Natural killer cell treated with Interleukin-12 subunit alpha and Interleukin-12 subunit beta and Interleukin-15 and Interleukin-18, amount 100 ng/mL, for 72 hours (primary cell): Measurements from ENCODE around the gene DNM3. TPM values are rescaled to one million over a fixed set of nuclear protein-coding genes. Genes with fewer than 3 reads are reported as not detected.

Experiments
- ATAC-seq, 2 donors: fragments of 150-1000 bp; cut with Tn5 transposase in 1 of 2; sonication (Bioruptor Pico), chemical (Tn5 transposase) in 1 of 2; 2 replicates each; pipeline ENCODE4 v1.10.0; 2021
- DNase-seq: peaks from one replicate; pipeline ENCODE4 v3.0.0; 2022; ENCODE audit warnings: low spot score
- H3K27ac Mint-ChIP-seq, 2 donors: 1 replicate in 1 of 2; 2 replicates in 1 of 2; pipeline ENCODE4 v1.8.0; 2022; ENCODE audit warnings: mixed read lengths in 2 of 2, mild to moderate bottlenecking in 1 of 2, moderate library complexity in 1 of 2
- H3K27me3 Mint-ChIP-seq, 2 donors: 1 replicate in 1 of 2; 2 replicates in 1 of 2; pipeline ENCODE4 v1.8.0; 2022; ENCODE audit warnings: mixed read lengths in 2 of 2
- H3K36me3 Mint-ChIP-seq: one replicate; pipeline ENCODE4 v1.8.0; 2022; ENCODE audit warnings: mixed read lengths
- H3K4me1 Mint-ChIP-seq, 2 donors: 1 replicate in 1 of 2; 2 replicates in 1 of 2; pipeline ENCODE4 v1.8.0; 2022; ENCODE audit warnings: low read depth in 2 of 2, mixed read lengths in 2 of 2, mild to moderate bottlenecking in 1 of 2
- H3K4me3 Mint-ChIP-seq: one replicate; pipeline ENCODE4 v1.8.0; 2022; ENCODE audit warnings: mixed read lengths
- H3K9me3 Mint-ChIP-seq: 2 replicates; pipeline ENCODE4 v1.8.0; 2022; ENCODE audit warnings: mixed read lengths
- total RNA-seq, 2 donors: library from RNA; stranded (reverse); gene quantifications; one replicate each; pipeline ENCODE4 v1.2.3, GENCODE V29; 2022

DNM3 gene
- total RNA-seq, 2 donors from 2014 or later = 1.5 to 3.5 TPM

- peaks cover 19 to 21% of the 10 kb centered on the region in 2 donors for H3K4me1 Mint-ChIP-seq
- no peaks in the 10 kb centered on the region for H3K36me3 Mint-ChIP-seq
- ATAC-seq = no peak
- peaks cover 2% of the 10 kb centered on the region for H3K9me3 Mint-ChIP-seq
- H3K27me3 Mint-ChIP-seq = peaks cover 0 to 2% of the 10 kb centered on the region in 2 donors
- H3K4me3 Mint-ChIP-seq = no peak overlapping the region
- H3K27ac Mint-ChIP-seq = no peak overlapping the region
- no peak for DNase-seq
Measured at GRCh38 chr1:172118618-172119017, 277.3 kb downstream of the DNM3 start.

- Mint-ChIP-seq H3K27ac (no peak overlapping the region), H3K9me3 (peaks cover 2% of the 10 kb centered on the region), H3K36me3 (no peaks in the 10 kb centered on the region), H3K4me3 (no peak overlapping the region), H3K4me1 (peaks cover 19 to 21% of the 10 kb centered on the region in 2 donors), H3K27me3 (no peaks in the 10 kb centered on the region)
- no peak for DNase-seq
- no peak for ATAC-seq
Measured at GRCh38 chr1:172119184-172119583, 277.9 kb downstream of the DNM3 start.

GRCh38 chr1:172120381-172120780, 279.1 kb downstream of the DNM3 start:
- Mint-ChIP-seq H3K9me3 (peaks cover 2% of the 10 kb centered on the region), H3K4me1 (peaks cover 19 to 21% of the 10 kb centered on the region in 2 donors), H3K4me3 (no peak overlapping the region), H3K27ac (no peak overlapping the region), H3K27me3 (no peaks in the 10 kb centered on the region), H3K36me3 (no peaks in the 10 kb centered on the region)
- DNase-seq (no peak), ATAC-seq (no peak)

GRCh38 chr1:172121081-172121717, 279.9 kb downstream of the DNM3 start:
- no peak for DNase-seq
- no peaks in the 10 kb centered on the region for H3K36me3 Mint-ChIP-seq
- H3K27me3 Mint-ChIP-seq = no peaks in the 10 kb centered on the region
- no peak overlapping the region for H3K27ac Mint-ChIP-seq
- ATAC-seq = no peak
- H3K4me3 Mint-ChIP-seq = no peak overlapping the region
- peaks cover 19 to 21% of the 10 kb centered on the region in 2 donors for H3K4me1 Mint-ChIP-seq
- peaks cover 2% of the 10 kb centered on the region for H3K9me3 Mint-ChIP-seq

- Mint-ChIP-seq H3K36me3 (no peaks in the 10 kb centered on the region), H3K27me3 (peaks cover 0 to 3% of the 10 kb centered on the region in 2 donors), H3K4me1 (peaks cover 17 to 18% of the 10 kb centered on the region in 2 donors), H3K27ac (no peak overlapping the region), H3K4me3 (no peak overlapping the region), H3K9me3 (peaks cover 2% of the 10 kb centered on the region)
- no peak for DNase-seq
- ATAC-seq = no peak
Measured at GRCh38 chr1:172122381-172122780, 281.1 kb downstream of the DNM3 start.

- no peaks in the 10 kb centered on the region for H3K9me3 Mint-ChIP-seq
Measured at GRCh38 chr1:172125250-172125649, 284.0 kb downstream of the DNM3 start.

GRCh38 chr1:172125812-172126430, 284.6 kb downstream of the DNM3 start:
- Mint-ChIP-seq H3K36me3 (no peaks in the 10 kb centered on the region), H3K4me3 (no peak overlapping the region), H3K9me3 (no peaks in the 10 kb centered on the region), H3K4me1 (no peaks in the 10 kb centered on the region), H3K27me3 (peaks cover 0 to 3% of the 10 kb centered on the region in 2 donors), H3K27ac (no peak overlapping the region)
- no peak for DNase-seq
- no peak for ATAC-seq

More at GRCh38 chr1:172125250-172125649, 284.0 kb downstream of the DNM3 start:
- Mint-ChIP-seq H3K27ac (no peak overlapping the region), H3K4me3 (no peak overlapping the region), H3K27me3 (peaks cover 0 to 3% of the 10 kb centered on the region in 2 donors), H3K36me3 (no peaks in the 10 kb centered on the region), H3K4me1 (no peaks in the 10 kb centered on the region)
- ATAC-seq (no peak), DNase-seq (no peak)

GRCh38 chr1:172132836-172133235, 291.5 kb downstream of the DNM3 start:
- no peak for DNase-seq
- Mint-ChIP-seq H3K9me3 (no peaks in the 10 kb centered on the region), H3K27me3 (no peaks in the 10 kb centered on the region), H3K36me3 (no peaks in the 10 kb centered on the region), H3K27ac (no peak overlapping the region), H3K4me3 (no peak overlapping the region), H3K4me1 (peaks cover 6 to 19% of the 10 kb centered on the region in 2 donors)
- no peak for ATAC-seq

- Mint-ChIP-seq H3K4me1 (peaks cover 6 to 19% of the 10 kb centered on the region in 2 donors), H3K4me3 (no peak overlapping the region), H3K9me3 (no peaks in the 10 kb centered on the region), H3K27ac (peak overlapping the region in 1 of 2 donors; percentile 7), H3K36me3 (no peaks in the 10 kb centered on the region), H3K27me3 (no peaks in the 10 kb centered on the region)
- DNase-seq = no peak
- peak in 1 of 2 donors; percentile 88 for ATAC-seq
Measured at GRCh38 chr1:172134087-172134731, 292.9 kb downstream of the DNM3 start.

- DNase-seq (no peak), ATAC-seq (no peak)
- Mint-ChIP-seq H3K27me3 (no peaks in the 10 kb centered on the region), H3K27ac (no peak overlapping the region), H3K4me1 (peaks cover 6 to 19% of the 10 kb centered on the region in 2 donors), H3K36me3 (no peaks in the 10 kb centered on the region), H3K4me3 (no peak overlapping the region), H3K9me3 (no peaks in the 10 kb centered on the region)
Measured at GRCh38 chr1:172135076-172135672, 293.9 kb downstream of the DNM3 start.

- no peaks in the 10 kb centered on the region for H3K27me3 Mint-ChIP-seq
- H3K4me3 Mint-ChIP-seq = no peak overlapping the region
- no peak for DNase-seq
- no peaks in the 10 kb centered on the region for H3K9me3 Mint-ChIP-seq
- H3K36me3 Mint-ChIP-seq = no peaks in the 10 kb centered on the region
- H3K4me1 Mint-ChIP-seq = peaks cover 6 to 19% of the 10 kb centered on the region in 2 donors
- H3K27ac Mint-ChIP-seq = no peak overlapping the region
- no peak for ATAC-seq
Measured at GRCh38 chr1:172135978-172136610, 294.8 kb downstream of the DNM3 start.

- no peak overlapping the region for H3K27ac Mint-ChIP-seq
Measured at GRCh38 chr1:172136925-172137324, 295.6 kb downstream of the DNM3 start.

GRCh38 chr1:172137703-172138454, 296.6 kb downstream of the DNM3 start:
- Mint-ChIP-seq H3K27me3 (no peaks in the 10 kb centered on the region), H3K9me3 (no peaks in the 10 kb centered on the region), H3K4me1 (peaks cover 6 to 19% of the 10 kb centered on the region in 2 donors), H3K27ac (no peak overlapping the region), H3K36me3 (no peaks in the 10 kb centered on the region), H3K4me3 (no peak overlapping the region)
- ATAC-seq (no peak), DNase-seq (no peak)

More at GRCh38 chr1:172136925-172137324, 295.6 kb downstream of the DNM3 start:
- Mint-ChIP-seq H3K27me3 (no peaks in the 10 kb centered on the region), H3K9me3 (no peaks in the 10 kb centered on the region), H3K36me3 (no peaks in the 10 kb centered on the region), H3K4me3 (no peak overlapping the region), H3K4me1 (peaks cover 6 to 19% of the 10 kb centered on the region in 2 donors)
- no peak for DNase-seq
- ATAC-seq = no peak
